Endothelial cell of umbilical vein (primary cell): Measurements from ENCODE around the gene GSN. TPM values are rescaled to one million over a fixed set of nuclear protein-coding genes. Genes with fewer than 3 reads are reported as not detected.
A peak's percentile ranks its signal among the peaks of the same experiment; 100 is the strongest.

Experiments used
- BruUV-seq: library from RNA; stranded (reverse); fragments of 400-500 nt; replicated peaks from 2 replicates; lab custom pipeline; 2021; lab: Mats Ljungman, UMichigan
- CTCF ChIA-PET: fragments of 300-600, 350-600 bp; sonication (Branson Sonifier 250); formaldehyde crosslinking; loops from one replicate; lab custom pipeline; 2021; ENCODE audit warnings: antibody characterized with exemption, inconsistent platforms; lab: Charles Lee
- POLR2A ChIA-PET: fragments of 300-600, 350-600 bp; sonication (Branson Sonifier 250); formaldehyde crosslinking; loops from one replicate; lab custom pipeline; 2021; ENCODE audit warnings: antibody characterized with exemption, inconsistent platforms; lab: Charles Lee
- DNase-seq: peaks from one replicate; pipeline ENCODE4 v3.0.0-alpha.2; 2011; ENCODE audit warnings: low read depth, low spot score
- FAIRE-seq: peaks from 2 replicates; lab custom pipeline; 2011; peaks lifted over from hg19 to GRCh38; lab: Jason Lieb, UNC
- H2AFZ ChIP-seq: 2 replicates; pipeline ENCODE4 v1.6.0; 2012; ENCODE audit warnings: low read depth, low read length, control low read depth, inconsistent platforms
- H3K27ac ChIP-seq: 2 replicates; pipeline ENCODE4 v1.5.1; 2011; ENCODE audit warnings: low read depth, mild to moderate bottlenecking, control low read depth, low read length, moderate library complexity; ENCODE audit not compliant: insufficient read depth
- H3K27me3 ChIP-seq, 2 experiments: 2 replicates each; pipeline versions ENCODE4 v1.6.0 to v1.6.1; 2011; ENCODE audit warnings: low read length in 2 of 2, mixed read lengths in 1 of 2; ENCODE audit not compliant: control insufficient read depth in 2 of 2, insufficient read depth in 2 of 2
- H3K36me3 ChIP-seq, 2 experiments: 2 replicates in 1 of 2; 3 replicates in 1 of 2; pipeline ENCODE4 v1.5.1; 2011; ENCODE audit warnings: low read length in 2 of 2, mild to moderate bottlenecking in 1 of 2, moderate library complexity in 1 of 2; ENCODE audit not compliant: control insufficient read depth in 2 of 2, insufficient read depth in 2 of 2; ENCODE audit errors: extremely low read depth in 1 of 2
- H3K4me1 ChIP-seq: 3 replicates; pipeline ENCODE4 v1.5.1; 2011; ENCODE audit warnings: mild to moderate bottlenecking, low read length; ENCODE audit not compliant: control insufficient read depth, insufficient read depth; ENCODE audit errors: extremely low read depth
- H3K4me2 ChIP-seq: 2 replicates; pipeline ENCODE4 v1.6.1; 2011; ENCODE audit warnings: low read length, control low read depth, mixed read lengths; ENCODE audit not compliant: insufficient read depth
- H3K4me3 ChIP-seq, 3 experiments: fragments of 200-600 bp in 1 of 3; sonication (generic), shearing (Covaris generic) in 1 of 3; replicated peaks in 1 of 3; 2 replicates each; pipeline ENCODE4 v1.5.1; 2011 to 2016; ENCODE audit warnings: control low read depth in 3 of 3, low read length in 3 of 3, mild to moderate bottlenecking in 2 of 3, inconsistent platforms in 1 of 3, low read depth in 1 of 3, moderate library complexity in 1 of 3; ENCODE audit not compliant: insufficient read depth in 1 of 3
- H3K79me2 ChIP-seq: 2 replicates; pipeline ENCODE4 v1.6.0; 2012; ENCODE audit warnings: low read length, inconsistent platforms; ENCODE audit not compliant: control insufficient read depth, insufficient read depth
- H3K9ac ChIP-seq: replicated peaks from 2 replicates; pipeline ENCODE3; 2011; ENCODE audit warnings: low read length, control low read depth; ENCODE audit not compliant: insufficient read depth; ENCODE audit errors: extremely low read depth
- H3K9me1 ChIP-seq: replicated peaks from 3 replicates; pipeline ENCODE4 v1.6.0; 2011; ENCODE audit warnings: mild to moderate bottlenecking, low read length; ENCODE audit not compliant: control insufficient read depth, insufficient read depth; ENCODE audit errors: extremely low read depth
- H3K9me3 ChIP-seq: replicated peaks from 2 replicates; pipeline ENCODE4 v1.5.1; 2012; ENCODE audit warnings: low read length, inconsistent platforms; ENCODE audit not compliant: control insufficient read depth, insufficient read depth
- H4K20me1 ChIP-seq: replicated peaks from 2 replicates; pipeline ENCODE3; 2011; ENCODE audit warnings: mild to moderate bottlenecking, low read length; ENCODE audit not compliant: control insufficient read depth, insufficient read depth; ENCODE audit errors: extremely low read depth
- CTCF ChIP-seq, 2 donors: IDR thresholded peaks; 1 replicate in 1 of 2; 2 replicates in 1 of 2; pipeline ENCODE4 v1.5.1; 2011; ENCODE audit warnings: low read length in 2 of 2, mild to moderate bottlenecking in 2 of 2, moderate library complexity in 2 of 2, control low read depth in 1 of 2, inconsistent platforms in 1 of 2, low read depth in 1 of 2; ENCODE audit not compliant: insufficient read depth in 1 of 2; ENCODE audit errors: extremely low read depth in 1 of 2
- EZH2 ChIP-seq: IDR thresholded peaks from 2 replicates; pipeline ENCODE4 v1.6.1; 2012; ENCODE audit warnings: borderline replicate concordance, low read depth, mild to moderate bottlenecking, moderate library complexity, low read length, inconsistent platforms; ENCODE audit not compliant: severe bottlenecking
- FOS ChIP-seq: IDR thresholded peaks from 2 replicates; pipeline ENCODE4 v1.6.1; 2011; ENCODE audit warnings: mild to moderate bottlenecking, low read length, moderate library complexity, borderline replicate concordance; ENCODE audit not compliant: insufficient read depth
- GATA2 ChIP-seq: IDR thresholded peaks from 2 replicates; pipeline ENCODE4 v1.7.0; 2011; ENCODE audit warnings: low read depth, mild to moderate bottlenecking, moderate library complexity, mixed read lengths, low read length; ENCODE audit not compliant: insufficient read length, insufficient read depth
- JUN ChIP-seq: IDR thresholded peaks from 2 replicates; pipeline ENCODE4 v1.6.1; 2011; ENCODE audit warnings: borderline replicate concordance, low read depth; ENCODE audit not compliant: insufficient read length, insufficient read depth
- MAX ChIP-seq: IDR thresholded peaks from 2 replicates; pipeline ENCODE4 v1.6.1; 2011; ENCODE audit not compliant: insufficient read depth, insufficient read length
- MYC ChIP-seq: IDR thresholded peaks from one replicate; pipeline ENCODE4 v1.6.1; 2011; ENCODE audit warnings: mild to moderate bottlenecking, low read depth, low read length
- POLR2A ChIP-seq: IDR thresholded peaks from 2 replicates; pipeline ENCODE4 v1.6.1; 2012; ENCODE audit warnings: low read depth, mild to moderate bottlenecking, control low read depth, low read length
- POLR2AphosphoS5 ChIP-seq: IDR thresholded peaks from 2 replicates; pipeline ENCODE4 v1.6.1; 2012; ENCODE audit warnings: low read depth, mild to moderate bottlenecking, control low read depth, low read length, moderate library complexity; ENCODE audit not compliant: insufficient read depth
- dilution Hi-C: fragments of 300-500 bp; cut with MboI; formaldehyde crosslinking; loops from one replicate; pipeline ENCODE4 v1.15.0; 2019; ENCODE audit warnings: low sequenced_read_pairs; ENCODE audit not compliant: extremely low pct_ligation_motif_present
- intact Hi-C: fragments of 100-400 bp; cut with micrococcal nuclease; formaldehyde crosslinking; loops from one replicate; pipeline ENCODE4 v1.10.0; 2022
- polyA plus RNA-seq, 4 experiments: library from polyadenylated mRNA; depleted of rRNA in 3 of 4; stranded (reverse) in 3 of 4; unstranded in 1 of 4; fragments of >200 nt; gene quantifications; 2 replicates each; pipeline versions ENCODE4 v1.2.1 to v1.2.3, GENCODE V29; 2011 to 2012; ENCODE audit warnings: missing spikeins in 1 of 4
- total RNA-seq: library from RNA; stranded (reverse); gene quantifications from 2 replicates; pipeline ENCODE4 v1.2.3, GENCODE V29; 2021

The GSN gene
- total and polyA plus RNA-seq, 2 donors (not counting 3 experiments of a cell fraction or from before 2014, with no cell fraction given), result 130 to 232 TPM

GRCh38 chr9:121266906-121267650, 884 bp upstream of the GSN start:
- no TSS peak for BruUV-seq
- Histone ChIP-seq H3K4me3 (no peak overlapping the region), H3K36me3 (no peaks in the 10 kb centered on the region), H3K79me2 (no peaks in the 10 kb centered on the region), H3K4me2 (peak overlapping the region; percentile 73), H3K9ac (no peak overlapping the region), H4K20me1 (no peaks in the 10 kb centered on the region), H3K27ac (no peak overlapping the region), H3K27me3 (peaks cover 0 to 2% of the 10 kb centered on the region in 2 experiments), H3K9me1 (no peaks in the 10 kb centered on the region), H3K9me3 (no peaks in the 10 kb centered on the region), H2AFZ (peak overlapping the region; percentile 82), H3K4me1 (peaks cover 16% of the 10 kb centered on the region)
- FAIRE-seq, result no peak
- ChIA-PET POLR2A (interaction anchor here (2.3 to 2.6 kb wide), 2 partner anchors 11 to 18 kb away, joined by 9 to 12 read pairs; no protein-coding TSS in a partner anchor), CTCF (interaction anchor here (1.0 to 4.4 kb wide), 13 partner anchors 7 to 55 kb away, joined by 4 to 68 read pairs (median 6); no protein-coding TSS in a partner anchor)
- TF ChIP-seq MYC (no peak), CTCF (IDR thresholded peaks at IDR 0.05; ENCODE audit: extremely low read depth in 1 of 2, insufficient read depth in 1 of 2, low read depth in 1 of 2, low read length in 2 of 2) (no peak)
- intact Hi-C loops, result no loop called here
- no peak for DNase-seq
- dilution Hi-C loops, result no loop called here

GRCh38 chr9:121268598-121268850, 562 bp downstream of the GSN start:
- Histone ChIP-seq H3K9me1 (no peaks in the 10 kb centered on the region), H3K4me1 (peaks cover 16% of the 10 kb centered on the region), H3K27ac (no peak overlapping the region), H2AFZ (peak overlapping the region; percentile 76), H4K20me1 (no peaks in the 10 kb centered on the region), H3K9me3 (no peaks in the 10 kb centered on the region), H3K4me2 (peak overlapping the region; percentile 44), H3K27me3 (peaks cover 0 to 2% of the 10 kb centered on the region in 2 experiments), H3K9ac (peak overlapping the region; percentile 63), H3K4me3 (peak overlapping the region; percentile 51 to 86 (median 81)), H3K36me3 (no peaks in the 10 kb centered on the region), H3K79me2 (no peaks in the 10 kb centered on the region)
- FAIRE-seq (peak; percentile 4), DNase-seq (no peak)
- dilution Hi-C loops (no loop called here), intact Hi-C loops (no loop called here)
- ChIA-PET CTCF (interaction anchor here (0.6 to 4.4 kb wide), 19 partner anchors 9 to 147 kb away, joined by 3 to 68 read pairs (median 5); partner anchors contain the start of gene RAB14), POLR2A (interaction anchor here (1.1 to 2.6 kb wide), 3 partner anchors 10 to 147 kb away, joined by 3 to 12 read pairs (median 9); no protein-coding TSS in a partner anchor)
- TF ChIP-seq FOS, result no peak
- no peak for TF ChIP-seq EZH2
- no peak for TF ChIP-seq MYC
- no peak for TF ChIP-seq MAX
- TF ChIP-seq GATA2, result no peak
- TF ChIP-seq POLR2AphosphoS5, result no peak
- no peak for TF ChIP-seq JUN
- TF ChIP-seq POLR2A, result no peak
- TF ChIP-seq CTCF (IDR thresholded peaks at IDR 0.05; ENCODE audit: extremely low read depth in 1 of 2, insufficient read depth in 1 of 2, low read depth in 1 of 2, low read length in 2 of 2), result no peak
- no TSS peak for BruUV-seq
